KMS-11 (cell line): Measurements from ENCODE around the gene SERINC1.

Experiments
- H2AFZ ChIP-seq: fragments of 200-600 bp; sonication (generic); 2 replicates; pipeline ENCODE4 v1.6.1; 2016; ENCODE audit warnings: antibody characterized with exemption, mixed run types, low read depth
- H3K27ac ChIP-seq: fragments of 200-600 bp; sonication (generic); 2 replicates; pipeline ENCODE4 v1.6.1; 2016; ENCODE audit warnings: mild to moderate bottlenecking, mixed run types
- H3K27me3 ChIP-seq: fragments of 200-600 bp; sonication (generic); 2 replicates; pipeline ENCODE4 v1.6.1; 2017; ENCODE audit warnings: mild to moderate bottlenecking, low read depth, mixed run types, moderate library complexity; ENCODE audit not compliant: insufficient read depth
- H3K36me3 ChIP-seq: fragments of 200-600 bp; sonication (generic); 2 replicates; pipeline ENCODE4 v1.6.1; 2017; ENCODE audit warnings: mild to moderate bottlenecking, mixed run types; ENCODE audit not compliant: insufficient read depth
- H3K4me1 ChIP-seq: fragments of 200-600 bp; sonication (generic); 2 replicates; pipeline ENCODE4 v1.6.1; 2016; ENCODE audit warnings: mild to moderate bottlenecking, low read depth, mixed run types; ENCODE audit not compliant: poor library complexity, severe bottlenecking
- H3K4me2 ChIP-seq: fragments of 200-600 bp; sonication (generic); 2 replicates; pipeline ENCODE4 v1.7.0; 2016; ENCODE audit warnings: mild to moderate bottlenecking, mixed run types
- H3K4me3 ChIP-seq: fragments of 200-600 bp; sonication (generic); IDR thresholded peaks from 2 replicates; pipeline ENCODE4 v1.6.1; 2017; ENCODE audit warnings: low read depth, low read length, mixed read lengths; ENCODE audit not compliant: insufficient read depth
- H3K79me2 ChIP-seq: fragments of 200-600 bp; sonication (generic); 2 replicates; pipeline ENCODE4 v1.6.1; 2016; ENCODE audit warnings: low read depth, mixed run types; ENCODE audit not compliant: insufficient read depth
- H3K9ac ChIP-seq: fragments of 200-600 bp; sonication (generic); 2 replicates; pipeline ENCODE4 v1.6.1; 2016; ENCODE audit warnings: mild to moderate bottlenecking, mixed run types
- H4K20me1 ChIP-seq: fragments of 200-600 bp; sonication (generic); 2 replicates; pipeline ENCODE4 v1.6.1; 2016; ENCODE audit warnings: mild to moderate bottlenecking, mixed run types; ENCODE audit not compliant: insufficient read depth
- TF ChIP-seq, protein P1 (sequence below): fragments of 200-600 bp; sonication (generic); conservative IDR thresholded peaks from 2 replicates; pipeline ENCODE4 v1.6.1; 2017; ENCODE audit warnings: low read depth, mild to moderate bottlenecking, antibody characterized with exemption, low read length, moderate library complexity, mixed read lengths

The SERINC1 gene

DNA sequence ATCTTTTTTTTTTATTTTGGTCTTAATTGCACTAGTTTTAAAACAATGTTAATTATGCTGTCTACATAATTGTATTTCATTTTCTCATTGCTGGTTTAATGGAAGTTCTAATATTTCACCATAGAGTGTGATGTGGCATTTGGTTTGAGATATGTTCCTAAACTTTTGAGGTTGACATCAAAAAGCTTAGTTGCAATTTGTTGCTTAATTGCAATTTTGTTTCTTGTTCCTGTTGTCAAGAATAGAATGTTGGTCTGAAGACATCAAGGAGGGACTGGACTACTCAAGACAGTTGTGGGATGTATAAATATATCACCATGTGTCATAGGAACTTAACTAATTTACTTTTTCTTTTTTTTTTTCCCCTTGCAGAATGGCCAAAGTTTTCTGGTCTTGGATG lies 59.6 kb downstream of the SERINC1 start:
- TF ChIP-seq, protein P1, sequence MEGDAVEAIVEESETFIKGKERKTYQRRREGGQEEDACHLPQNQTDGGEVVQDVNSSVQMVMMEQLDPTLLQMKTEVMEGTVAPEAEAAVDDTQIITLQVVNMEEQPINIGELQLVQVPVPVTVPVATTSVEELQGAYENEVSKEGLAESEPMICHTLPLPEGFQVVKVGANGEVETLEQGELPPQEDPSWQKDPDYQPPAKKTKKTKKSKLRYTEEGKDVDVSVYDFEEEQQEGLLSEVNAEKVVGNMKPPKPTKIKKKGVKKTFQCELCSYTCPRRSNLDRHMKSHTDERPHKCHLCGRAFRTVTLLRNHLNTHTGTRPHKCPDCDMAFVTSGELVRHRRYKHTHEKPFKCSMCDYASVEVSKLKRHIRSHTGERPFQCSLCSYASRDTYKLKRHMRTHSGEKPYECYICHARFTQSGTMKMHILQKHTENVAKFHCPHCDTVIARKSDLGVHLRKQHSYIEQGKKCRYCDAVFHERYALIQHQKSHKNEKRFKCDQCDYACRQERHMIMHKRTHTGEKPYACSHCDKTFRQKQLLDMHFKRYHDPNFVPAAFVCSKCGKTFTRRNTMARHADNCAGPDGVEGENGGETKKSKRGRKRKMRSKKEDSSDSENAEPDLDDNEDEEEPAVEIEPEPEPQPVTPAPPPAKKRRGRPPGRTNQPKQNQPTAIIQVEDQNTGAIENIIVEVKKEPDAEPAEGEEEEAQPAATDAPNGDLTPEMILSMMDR, result no peak
- H3K4me3 ChIP-seq, result no peak overlapping the region

DNA sequence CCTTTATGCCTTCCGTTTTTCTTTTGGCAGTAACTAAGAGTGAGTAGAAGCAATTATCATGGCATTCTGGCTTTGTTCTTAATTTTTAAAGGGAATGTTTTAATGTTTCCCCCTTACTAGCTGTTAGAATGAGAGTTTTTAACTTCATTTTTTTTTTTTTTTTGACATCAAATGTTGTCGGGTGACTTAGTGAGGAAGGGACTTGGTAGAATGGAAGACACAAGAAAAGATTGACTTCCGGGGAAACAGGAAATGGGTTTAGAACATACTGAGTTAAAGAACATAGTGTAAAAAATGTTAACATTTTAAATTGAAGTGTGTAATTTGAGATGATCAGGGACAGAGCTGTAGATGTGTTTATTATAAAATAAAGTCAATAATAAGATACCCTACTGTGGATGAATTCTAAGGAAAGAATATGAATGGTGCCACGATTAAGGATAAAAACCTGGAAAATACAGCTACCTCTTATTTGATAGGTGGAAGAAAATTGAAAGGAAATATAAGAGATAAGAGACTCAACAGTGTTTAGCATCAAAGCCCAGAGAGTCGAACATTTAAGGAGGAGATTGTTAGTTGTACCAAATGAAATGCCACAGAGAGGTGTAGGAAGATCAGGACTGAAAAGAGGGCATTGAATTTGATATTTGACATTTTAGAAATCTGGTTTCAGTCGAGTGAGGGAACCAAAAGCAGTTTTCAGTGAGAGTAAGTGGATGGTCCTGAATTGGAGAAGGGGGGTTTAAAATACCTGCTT lies 62.7 kb downstream of the SERINC1 start:
- no peak overlapping the region for H3K4me2 ChIP-seq
- no peaks in the 10 kb centered on the region for H3K27me3 ChIP-seq
- H3K79me2 ChIP-seq, result peaks cover 28% of the 10 kb centered on the region
- H4K20me1 ChIP-seq, result no peaks in the 10 kb centered on the region
- TF ChIP-seq, protein P1, result no peak
- no peak overlapping the region for H3K4me3 ChIP-seq
- no peaks in the 10 kb centered on the region for H3K36me3 ChIP-seq
- H3K4me1 ChIP-seq, result no peaks in the 10 kb centered on the region
- no peak overlapping the region for H2AFZ ChIP-seq
- H3K9ac ChIP-seq, result no peak overlapping the region
- H3K27ac ChIP-seq, result no peak overlapping the region

More for the DNA sequence above, 59.6 kb downstream of the SERINC1 start:
- Histone ChIP-seq H3K27me3 (no peaks in the 10 kb centered on the region), H3K4me2 (no peak overlapping the region), H3K36me3 (no peaks in the 10 kb centered on the region), H3K27ac (no peak overlapping the region), H3K4me1 (no peaks in the 10 kb centered on the region), H4K20me1 (no peaks in the 10 kb centered on the region), H3K9ac (no peak overlapping the region), H2AFZ (no peak overlapping the region), H3K79me2 (peaks cover 25% of the 10 kb centered on the region)

DNA sequence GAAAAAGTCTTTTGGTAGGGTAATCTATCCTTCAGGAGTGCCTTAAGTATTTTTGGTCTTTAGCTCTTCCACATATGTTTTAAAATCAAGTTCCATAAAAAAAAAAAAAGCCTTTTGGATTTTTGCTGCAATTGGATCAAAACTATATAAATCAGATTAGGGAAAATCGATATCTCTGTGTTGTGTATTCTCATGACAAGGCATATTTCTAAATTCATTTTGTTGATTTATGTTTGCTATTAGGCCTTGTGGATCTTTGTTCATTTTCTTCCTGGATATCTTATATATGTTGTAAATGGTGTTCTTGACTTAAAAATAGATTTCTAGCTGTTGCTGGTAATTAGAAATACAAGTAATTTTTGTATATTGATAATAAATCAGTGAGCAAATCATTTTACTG lies 63.4 kb downstream of the SERINC1 start:
- Histone ChIP-seq H2AFZ (no peak overlapping the region), H3K9ac (no peak overlapping the region), H4K20me1 (no peaks in the 10 kb centered on the region), H3K27ac (no peak overlapping the region), H3K79me2 (peaks cover 34% of the 10 kb centered on the region), H3K4me2 (no peak overlapping the region), H3K36me3 (no peaks in the 10 kb centered on the region), H3K27me3 (no peaks in the 10 kb centered on the region), H3K4me3 (no peak overlapping the region), H3K4me1 (no peaks in the 10 kb centered on the region)
- TF ChIP-seq, protein P1, result no peak

DNA sequence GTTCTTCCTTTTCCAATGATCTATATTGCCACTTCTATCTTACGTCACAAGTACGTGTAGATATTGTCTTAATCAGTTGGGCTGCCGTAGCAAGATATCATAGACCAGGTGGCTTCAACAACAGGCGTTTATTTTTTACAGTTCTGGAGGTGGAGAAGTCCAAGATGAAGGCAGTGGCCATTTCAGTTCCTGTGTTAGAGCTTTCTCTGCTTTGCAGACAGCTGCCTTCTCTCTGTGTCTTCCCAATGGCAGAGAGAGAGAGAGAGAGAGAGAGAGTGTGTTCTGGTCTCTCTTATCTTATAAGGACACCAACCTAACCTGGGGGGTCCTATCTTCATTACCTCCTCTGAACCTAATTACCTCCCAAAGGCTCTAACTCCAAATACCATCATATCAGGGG lies 63.9 kb downstream of the SERINC1 start:
- no peak overlapping the region for H3K9ac ChIP-seq
- H3K4me2 ChIP-seq, result no peak overlapping the region
- no peaks in the 10 kb centered on the region for H3K36me3 ChIP-seq
- H3K79me2 ChIP-seq, result peaks cover 39% of the 10 kb centered on the region
- H3K27ac ChIP-seq, result no peak overlapping the region
- no peak overlapping the region for H3K4me3 ChIP-seq
- H2AFZ ChIP-seq, result no peak overlapping the region
- no peaks in the 10 kb centered on the region for H3K4me1 ChIP-seq
- H4K20me1 ChIP-seq, result no peaks in the 10 kb centered on the region
- TF ChIP-seq, protein P1, result no peak
- no peaks in the 10 kb centered on the region for H3K27me3 ChIP-seq
